22Rv1 (cell line): ENCODE measurements around the gene NDUFB8.

Experiments
- H3K27ac ChIP-seq: fragments of 450-650 bp; 2 replicates; pipeline ENCODE4 v1.5.1; 2017
- CTCF ChIP-seq: fragments of 450-650 bp; IDR thresholded peaks from 2 replicates; pipeline ENCODE4 v1.5.1; 2017; ENCODE audit warnings: mild to moderate bottlenecking
- ZFX ChIP-seq: fragments of 450-650 bp; IDR thresholded peaks from 2 replicates; pipeline ENCODE4 v1.6.1; 2017; ENCODE audit warnings: antibody characterized with exemption, borderline replicate concordance

The NDUFB8 gene

GRCh38 chr10:100490531-100490930 lies 39.1 kb downstream of the NDUFB8 start:
- no peak for TF ChIP-seq ZFX
- TF ChIP-seq CTCF = no peak
- H3K27ac ChIP-seq = no peak overlapping the region

- no peak overlapping the region for H3K27ac ChIP-seq
- TF ChIP-seq CTCF (no peak), ZFX (no peak)
Observed at GRCh38 chr10:100489396-100489795, 40.3 kb downstream of the NDUFB8 start.

- H3K27ac ChIP-seq = no peak overlapping the region
- TF ChIP-seq ZFX (no peak), CTCF (no peak)
Observed at GRCh38 chr10:100487529-100487928, 42.1 kb downstream of the NDUFB8 start.

- no peak overlapping the region for H3K27ac ChIP-seq
- TF ChIP-seq CTCF (no peak), ZFX (no peak)
Observed at GRCh38 chr10:100485801-100486495, 43.7 kb downstream of the NDUFB8 start.

GRCh38 chr10:100485366-100485765 lies 44.3 kb downstream of the NDUFB8 start:
- H3K27ac ChIP-seq = no peak overlapping the region
- TF ChIP-seq ZFX (no peak), CTCF (no peak)

- no peak for TF ChIP-seq ZFX
- TF ChIP-seq CTCF = no peak
Observed at GRCh38 chr10:100483876-100484666, 45.6 kb downstream of the NDUFB8 start.

GRCh38 chr10:100482834-100483185 lies 46.9 kb downstream of the NDUFB8 start:
- TF ChIP-seq ZFX (no peak), CTCF (peak; percentile 76)

More at GRCh38 chr10:100483876-100484666, 45.6 kb downstream of the NDUFB8 start:
- H3K27ac ChIP-seq = no peak overlapping the region

More at GRCh38 chr10:100482834-100483185, 46.9 kb downstream of the NDUFB8 start:
- peak overlapping the region; percentile 81 for H3K27ac ChIP-seq
